HCT116 (cell line): Measurements from ENCODE around the gene PDE4A. TPM values are rescaled to one million over a fixed set of nuclear protein-coding genes. Genes with fewer than 3 reads are reported as not detected.

ENCODE experiments used
- ATAC-seq: fragments of 200-7000 bp; cut with Tn5 transposase; 2 replicates; pipeline ENCODE4 v1.9.1; 2020; ENCODE audit warnings: mild to moderate bottlenecking, moderate library complexity
- BruUV-seq: library from RNA; stranded (reverse); fragments of 400-500 nt; replicated peaks from 2 replicates; lab custom pipeline; 2021; lab: Mats Ljungman, UMichigan
- CTCF ChIA-PET: fragments of 300-600 bp; sonication (Branson Sonifier 250); formaldehyde crosslinking; loops from one replicate; lab custom pipeline; 2021; ENCODE audit warnings: antibody characterized with exemption; lab: Charles Lee
- POLR2A ChIA-PET: fragments of 300-600, 350-600 bp; sonication (Branson Sonifier 250); formaldehyde crosslinking; loops from one replicate; lab custom pipeline; 2021; ENCODE audit warnings: antibody characterized with exemption; lab: Charles Lee
- RAD21 ChIA-PET, 2 experiments: fragments of 300-600 bp; sonication (Branson Sonifier 250); formaldehyde crosslinking; loops; one replicate each; lab custom pipeline; 2023; ENCODE audit warnings: low total read pairs in 2 of 2; ENCODE audit not compliant: uncharacterized antibody in 2 of 2, unreplicated experiment in 2 of 2, low non-redundant PET in 1 of 2; lab: Charles Lee
- DNase-seq: peaks from one replicate; pipeline ENCODE4 v3.0.0-alpha.2; 2010; ENCODE audit warnings: low read depth, low spot score
- H2AFZ ChIP-seq: fragments of 200-600 bp; shearing (Covaris generic), sonication (generic); 2 replicates; pipeline ENCODE4 v1.6.1; 2017; ENCODE audit warnings: low read depth, mixed run types, mixed read lengths, antibody characterized with exemption, low read length; ENCODE audit not compliant: poor library complexity, severe bottlenecking
- H3K27ac ChIP-seq: 2 replicates; pipeline ENCODE4 v1.5.1; 2012; ENCODE audit warnings: low read depth, low read length
- H3K27me3 ChIP-seq: fragments of 200-600 bp; sonication (generic); 2 replicates; pipeline ENCODE4 v1.6.1; 2016; ENCODE audit warnings: mixed run types, low read length, mixed read lengths; ENCODE audit not compliant: insufficient read depth
- H3K36me3 ChIP-seq, 2 experiments: fragments of 200-500 bp in 1 of 2; fragments of 200-600 bp in 1 of 2; sonication (Bioruptor generic) in 1 of 2; sonication (generic) in 1 of 2; 2 replicates each; pipeline versions ENCODE4 v1.5.1 to v1.6.1; 2014 to 2016; ENCODE audit warnings: low read length in 2 of 2, inconsistent platforms in 1 of 2, mixed read lengths in 1 of 2, mixed run types in 1 of 2; ENCODE audit not compliant: insufficient read depth in 2 of 2, control insufficient read depth in 1 of 2
- H3K4me1 ChIP-seq, 2 experiments: fragments of 200-600 bp in 1 of 2; sonication (generic) in 1 of 2; 2 replicates each; pipeline versions ENCODE4 v1.5.1 to v1.6.1; 2012 to 2017; ENCODE audit warnings: low read length in 2 of 2, inconsistent platforms in 1 of 2, mild to moderate bottlenecking in 1 of 2, mixed read lengths in 1 of 2, mixed run types in 1 of 2, moderate library complexity in 1 of 2; ENCODE audit not compliant: insufficient read depth in 2 of 2, control insufficient read depth in 1 of 2
- H3K4me2 ChIP-seq: fragments of 200-600 bp; sonication (generic); 2 replicates; pipeline ENCODE4 v1.6.1; 2017; ENCODE audit warnings: mixed run types, low read length, mixed read lengths
- H3K4me3 ChIP-seq, 2 experiments: fragments of 200-600 bp in 1 of 2; sonication (generic) in 1 of 2; replicated peaks in 1 of 2; 2 replicates each; pipeline ENCODE4 v1.5.1; 2011 to 2016; ENCODE audit warnings: low read length in 2 of 2, control low read depth in 1 of 2, low read depth in 1 of 2, mild to moderate bottlenecking in 1 of 2, mixed read lengths in 1 of 2, mixed run types in 1 of 2
- H3K79me2 ChIP-seq: fragments of 200-600 bp; sonication (generic); 2 replicates; pipeline ENCODE4 v1.6.1; 2017; ENCODE audit warnings: mild to moderate bottlenecking, mixed run types, low read length, moderate library complexity, mixed read lengths; ENCODE audit not compliant: insufficient read depth
- H3K9ac ChIP-seq: fragments of 200-600 bp; sonication (generic); 2 replicates; pipeline ENCODE4 v1.6.1; 2016; ENCODE audit warnings: low read length, mixed read lengths
- H3K9me2 ChIP-seq: fragments of 200-600 bp; sonication (generic), shearing (Covaris generic); 2 replicates; pipeline ENCODE4 v1.6.1; 2017; ENCODE audit warnings: mixed run types, mild to moderate bottlenecking, moderate library complexity; ENCODE audit not compliant: insufficient read depth
- H3K9me3 ChIP-seq, 2 experiments: fragments of 200-500 bp in 1 of 2; fragments of 200-600 bp in 1 of 2; sonication (Bioruptor generic) in 1 of 2; sonication (generic) in 1 of 2; 2 replicates each; pipeline ENCODE4 v1.6.1; 2014 to 2017; ENCODE audit warnings: low read length in 2 of 2, mixed read lengths in 2 of 2, inconsistent platforms in 1 of 2, low read depth in 1 of 2, mild to moderate bottlenecking in 1 of 2, mixed run types in 1 of 2, moderate library complexity in 1 of 2; ENCODE audit not compliant: control insufficient read depth in 1 of 2, insufficient read depth in 1 of 2
- H4K20me1 ChIP-seq: fragments of 200-600 bp; sonication (generic), shearing (Covaris generic); 2 replicates; pipeline ENCODE4 v1.6.1; 2017; ENCODE audit warnings: mixed run types, mild to moderate bottlenecking, moderate library complexity; ENCODE audit not compliant: insufficient read depth
- FOSL1 ChIP-seq: IDR thresholded peaks from 2 replicates; pipeline ENCODE4 v1.6.1; 2012; ENCODE audit warnings: low read depth
- SIN3A ChIP-seq: IDR thresholded peaks from 2 replicates; pipeline ENCODE4 v1.6.1; 2012; ENCODE audit warnings: low read depth
- TCF7L2 ChIP-seq: IDR thresholded peaks from 2 replicates; pipeline ENCODE4 v1.7.0; 2011; ENCODE audit warnings: borderline replicate concordance, inconsistent platforms; ENCODE audit not compliant: insufficient read depth, insufficient read length; ENCODE audit errors: extremely low read depth
- ZNF274 ChIP-seq: fragments of 200-500 bp; sonication (Bioruptor generic); IDR thresholded peaks from 2 replicates; pipeline ENCODE4 v1.6.1; 2014; ENCODE audit warnings: mild to moderate bottlenecking, low read depth, low read length, inconsistent platforms
- intact Hi-C: fragments of 100-400 bp; cut with micrococcal nuclease; formaldehyde crosslinking; loops from 2 replicates; pipeline ENCODE4 v1.10.0; 2022
- total RNA-seq: library from RNA; stranded (reverse); gene quantifications from one replicate; pipeline ENCODE4 v1.2.1, GENCODE V29; 2021; ENCODE audit not compliant: unreplicated experiment
- TF ChIP-seq, protein P1 (sequence below): IDR thresholded peaks from 2 replicates; pipeline ENCODE4 v1.6.1; 2011; ENCODE audit warnings: mild to moderate bottlenecking, low read length, moderate library complexity; ENCODE audit not compliant: insufficient replicate concordance; ENCODE audit errors: extremely low read depth

Gene PDE4A
- total RNA-seq, 1 experiment from 2014 or later: 33.7 TPM

DNA sequence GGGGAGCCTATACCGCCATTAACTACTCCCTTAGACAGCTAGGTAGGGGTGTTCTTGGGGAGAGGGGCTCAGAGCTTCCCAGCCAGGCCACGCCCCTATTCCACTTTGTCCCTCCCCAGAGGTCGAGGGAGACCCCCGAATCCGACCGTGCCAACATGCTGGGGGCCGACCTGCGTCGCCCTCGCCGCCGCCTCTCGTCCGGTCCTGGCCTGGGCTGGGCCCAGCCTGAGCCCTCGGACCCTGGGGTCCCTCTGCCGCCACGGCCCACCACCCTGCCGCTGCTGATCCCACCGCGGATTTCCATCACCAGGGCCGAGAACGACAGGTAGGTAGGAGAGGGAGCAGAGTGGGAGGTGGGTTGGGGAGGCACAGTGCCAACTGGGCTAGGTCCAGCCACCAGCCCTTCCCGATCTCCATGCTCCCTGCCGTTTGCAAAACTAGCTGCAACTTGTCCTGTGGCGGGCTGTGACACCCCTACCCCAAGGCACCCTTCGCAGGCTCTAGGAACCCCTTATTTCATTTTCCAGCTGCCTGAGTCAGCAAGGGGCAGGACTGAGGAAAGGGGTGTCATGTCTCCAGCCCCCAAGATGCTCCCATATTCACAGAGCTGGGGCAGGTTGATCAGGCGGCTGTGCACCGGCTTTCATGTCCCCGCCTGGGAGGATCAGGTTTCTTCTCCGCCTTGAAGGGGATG, 2.6 kb upstream of the PDE4A start:
- TF ChIP-seq TCF7L2 (peak; percentile 97), ZNF274 (no peak), SIN3A (no peak)
- TF ChIP-seq, protein P1, sequence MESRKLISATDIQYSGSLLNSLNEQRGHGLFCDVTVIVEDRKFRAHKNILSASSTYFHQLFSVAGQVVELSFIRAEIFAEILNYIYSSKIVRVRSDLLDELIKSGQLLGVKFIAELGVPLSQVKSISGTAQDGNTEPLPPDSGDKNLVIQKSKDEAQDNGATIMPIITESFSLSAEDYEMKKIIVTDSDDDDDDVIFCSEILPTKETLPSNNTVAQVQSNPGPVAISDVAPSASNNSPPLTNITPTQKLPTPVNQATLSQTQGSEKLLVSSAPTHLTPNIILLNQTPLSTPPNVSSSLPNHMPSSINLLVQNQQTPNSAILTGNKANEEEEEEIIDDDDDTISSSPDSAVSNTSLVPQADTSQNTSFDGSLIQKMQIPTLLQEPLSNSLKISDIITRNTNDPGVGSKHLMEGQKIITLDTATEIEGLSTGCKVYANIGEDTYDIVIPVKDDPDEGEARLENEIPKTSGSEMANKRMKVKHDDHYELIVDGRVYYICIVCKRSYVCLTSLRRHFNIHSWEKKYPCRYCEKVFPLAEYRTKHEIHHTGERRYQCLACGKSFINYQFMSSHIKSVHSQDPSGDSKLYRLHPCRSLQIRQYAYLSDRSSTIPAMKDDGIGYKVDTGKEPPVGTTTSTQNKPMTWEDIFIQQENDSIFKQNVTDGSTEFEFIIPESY: no peak
- peaks cover 15% of the 10 kb centered on the region for H3K79me2 ChIP-seq
- H3K9ac ChIP-seq: no peak overlapping the region
- H3K9me3 ChIP-seq: no peaks in the 10 kb centered on the region
- H3K4me3 ChIP-seq: peak overlapping the region; percentile 61 to 70
- BruUV-seq: no TSS peak
- H3K9me2 ChIP-seq: no peaks in the 10 kb centered on the region
- no peaks in the 10 kb centered on the region for H3K27me3 ChIP-seq
- no peak overlapping the region for H2AFZ ChIP-seq
- ATAC-seq (no peak), DNase-seq (no peak)
- peaks cover 27 to 63% of the 10 kb centered on the region in 2 experiments for H3K4me1 ChIP-seq
- ChIA-PET RAD21 (no interaction called here), CTCF (interaction anchor here (0.7 to 3.3 kb wide), 15 partner anchors 9 to 447 kb away, joined by 3 to 60 read pairs (median 5); partner anchors contain the start of genes CDC37, DNM2 and ICAM5), POLR2A (interaction anchor here (1.0 to 1.2 kb wide), 4 partner anchors 10 to 128 kb away, joined by 3 to 4 read pairs (median 3); partner anchors contain the start of genes CDC37 and ICAM5)
- H3K27ac ChIP-seq: peak overlapping the region; percentile 89
- H4K20me1 ChIP-seq: no peaks in the 10 kb centered on the region
- H3K4me2 ChIP-seq: peak overlapping the region; percentile 74
- H3K36me3 ChIP-seq: no peaks in the 10 kb centered on the region
- intact Hi-C loops: no loop called here

DNA sequence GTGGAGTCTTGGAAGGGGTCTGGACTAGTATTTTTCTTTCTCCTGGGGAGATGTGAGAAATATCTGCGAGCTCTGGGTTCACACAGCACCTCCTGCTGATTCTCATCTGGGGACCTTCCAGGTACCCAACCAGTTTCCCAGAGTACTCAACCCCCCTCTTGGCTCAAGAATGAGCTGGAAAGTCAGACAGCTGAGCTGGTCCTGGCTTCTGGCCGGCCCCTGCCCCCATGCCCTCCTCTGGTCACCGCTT, 2.2 kb upstream of the PDE4A start:
- intact Hi-C loops: no loop called here
- ATAC-seq (no peak), DNase-seq (no peak)
- H3K36me3 ChIP-seq: no peaks in the 10 kb centered on the region
- H3K4me1 ChIP-seq: peaks cover 27 to 63% of the 10 kb centered on the region in 2 experiments
- H4K20me1 ChIP-seq: no peaks in the 10 kb centered on the region
- POLR2A ChIA-PET: interaction anchor here (0.7 to 1.2 kb wide), 5 partner anchors 10 to 128 kb away, joined by 3 to 4 read pairs (median 3); partner anchors contain the start of genes CDC37 and ICAM5
- no TSS peak for BruUV-seq
- H3K9me3 ChIP-seq: no peaks in the 10 kb centered on the region
- H3K79me2 ChIP-seq: peaks cover 18% of the 10 kb centered on the region
- no peak for TF ChIP-seq FOSL1
- TF ChIP-seq, protein P1: no peak
- CTCF ChIA-PET: interaction anchor here (0.9 to 3.3 kb wide), 12 partner anchors 9 to 446 kb away, joined by 3 to 60 read pairs (median 4); partner anchors contain the start of genes CDC37, DNM2, ICAM5 and TYK2
- RAD21 ChIA-PET: no interaction called here
- H3K9me2 ChIP-seq: no peaks in the 10 kb centered on the region
- H3K4me3 ChIP-seq: peak overlapping the region; percentile 61 to 70
- no peaks in the 10 kb centered on the region for H3K27me3 ChIP-seq
- peak overlapping the region; percentile 89 for H3K27ac ChIP-seq
- peak overlapping the region; percentile 74 for H3K4me2 ChIP-seq
- H3K9ac ChIP-seq: peak overlapping the region; percentile 66
- H2AFZ ChIP-seq: no peak overlapping the region
